GM13976 (cell line): ENCODE measurements around the gene ALG12.

Experiments used
- DNase-seq: peaks from one replicate; pipeline ENCODE4 v3.0.0; 2012; ENCODE audit warnings: low spot score
- in situ Hi-C: fragments of 300-500 bp; cut with MboI; formaldehyde crosslinking; loops from one replicate; pipeline ENCODE4 v1.12.0; 2022; ENCODE audit warnings: low sequenced_read_pairs, mixed read lengths, inconsistent platforms; ENCODE audit not compliant: unreplicated experiment
- TF ChIP-seq, protein P1 (sequence below): IDR thresholded peaks from 2 replicates; pipeline ENCODE4 v1.5.1; 2012; ENCODE audit warnings: borderline replicate concordance, mild to moderate bottlenecking; ENCODE audit not compliant: insufficient read depth; ENCODE audit errors: extremely low read depth, missing control alignments, control extremely low read depth

Gene ALG12

DNA sequence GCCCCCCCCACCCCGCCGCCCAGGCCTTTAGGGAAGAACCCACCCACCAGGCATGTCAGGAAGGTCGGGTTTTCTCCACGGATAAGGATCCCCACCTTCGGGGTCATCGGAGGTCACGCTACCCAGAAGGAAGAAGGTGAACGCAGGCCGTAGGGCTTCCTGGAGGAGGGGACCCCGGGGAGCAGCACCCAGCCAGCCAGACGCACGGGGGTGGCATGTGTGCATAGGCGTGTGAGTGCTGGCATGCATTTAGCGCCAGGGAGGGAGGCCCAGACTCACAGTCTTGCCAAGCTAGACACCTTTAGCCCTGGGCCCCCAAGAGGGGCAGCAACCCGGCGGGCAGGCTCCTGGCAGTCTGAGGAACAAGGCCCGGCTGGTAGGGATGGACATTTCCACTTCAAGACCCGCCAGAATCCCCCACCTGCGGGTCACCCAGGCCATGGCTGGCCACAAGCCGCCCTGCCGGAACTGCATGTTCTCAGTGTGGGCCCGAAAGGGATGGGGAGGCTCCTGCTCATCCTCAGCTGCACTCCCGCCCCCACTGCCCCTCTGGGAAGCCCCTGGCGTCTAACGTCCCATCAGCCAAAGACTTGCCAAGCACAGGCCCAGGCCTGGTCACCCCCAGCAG, 25.6 kb upstream of the ALG12 start:
- TF ChIP-seq, protein P1, sequence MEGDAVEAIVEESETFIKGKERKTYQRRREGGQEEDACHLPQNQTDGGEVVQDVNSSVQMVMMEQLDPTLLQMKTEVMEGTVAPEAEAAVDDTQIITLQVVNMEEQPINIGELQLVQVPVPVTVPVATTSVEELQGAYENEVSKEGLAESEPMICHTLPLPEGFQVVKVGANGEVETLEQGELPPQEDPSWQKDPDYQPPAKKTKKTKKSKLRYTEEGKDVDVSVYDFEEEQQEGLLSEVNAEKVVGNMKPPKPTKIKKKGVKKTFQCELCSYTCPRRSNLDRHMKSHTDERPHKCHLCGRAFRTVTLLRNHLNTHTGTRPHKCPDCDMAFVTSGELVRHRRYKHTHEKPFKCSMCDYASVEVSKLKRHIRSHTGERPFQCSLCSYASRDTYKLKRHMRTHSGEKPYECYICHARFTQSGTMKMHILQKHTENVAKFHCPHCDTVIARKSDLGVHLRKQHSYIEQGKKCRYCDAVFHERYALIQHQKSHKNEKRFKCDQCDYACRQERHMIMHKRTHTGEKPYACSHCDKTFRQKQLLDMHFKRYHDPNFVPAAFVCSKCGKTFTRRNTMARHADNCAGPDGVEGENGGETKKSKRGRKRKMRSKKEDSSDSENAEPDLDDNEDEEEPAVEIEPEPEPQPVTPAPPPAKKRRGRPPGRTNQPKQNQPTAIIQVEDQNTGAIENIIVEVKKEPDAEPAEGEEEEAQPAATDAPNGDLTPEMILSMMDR: no peak
- no peak for DNase-seq
- in situ Hi-C loops: no loop called here

DNA sequence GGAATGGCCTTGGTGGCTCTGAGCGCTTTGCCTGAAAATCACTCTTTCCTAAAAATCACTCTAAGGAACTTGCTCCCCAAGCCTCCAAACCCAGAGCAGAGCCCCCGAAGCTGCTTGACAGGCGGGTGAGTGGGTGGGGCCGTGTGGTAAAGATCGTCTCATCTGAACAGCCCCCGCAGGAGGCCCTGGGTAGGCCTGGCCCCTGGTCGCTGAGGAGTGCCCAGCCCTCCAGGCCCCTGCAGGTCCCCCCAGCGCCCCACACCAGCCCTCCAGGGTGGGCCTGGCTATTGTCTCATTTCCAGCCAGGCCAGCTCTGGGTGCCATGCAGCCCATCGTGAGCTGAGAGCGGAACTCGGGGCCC, 25.1 kb upstream of the ALG12 start:
- TF ChIP-seq, protein P1: no peak
- DNase-seq: no peak
- in situ Hi-C loops: no loop called here

DNA sequence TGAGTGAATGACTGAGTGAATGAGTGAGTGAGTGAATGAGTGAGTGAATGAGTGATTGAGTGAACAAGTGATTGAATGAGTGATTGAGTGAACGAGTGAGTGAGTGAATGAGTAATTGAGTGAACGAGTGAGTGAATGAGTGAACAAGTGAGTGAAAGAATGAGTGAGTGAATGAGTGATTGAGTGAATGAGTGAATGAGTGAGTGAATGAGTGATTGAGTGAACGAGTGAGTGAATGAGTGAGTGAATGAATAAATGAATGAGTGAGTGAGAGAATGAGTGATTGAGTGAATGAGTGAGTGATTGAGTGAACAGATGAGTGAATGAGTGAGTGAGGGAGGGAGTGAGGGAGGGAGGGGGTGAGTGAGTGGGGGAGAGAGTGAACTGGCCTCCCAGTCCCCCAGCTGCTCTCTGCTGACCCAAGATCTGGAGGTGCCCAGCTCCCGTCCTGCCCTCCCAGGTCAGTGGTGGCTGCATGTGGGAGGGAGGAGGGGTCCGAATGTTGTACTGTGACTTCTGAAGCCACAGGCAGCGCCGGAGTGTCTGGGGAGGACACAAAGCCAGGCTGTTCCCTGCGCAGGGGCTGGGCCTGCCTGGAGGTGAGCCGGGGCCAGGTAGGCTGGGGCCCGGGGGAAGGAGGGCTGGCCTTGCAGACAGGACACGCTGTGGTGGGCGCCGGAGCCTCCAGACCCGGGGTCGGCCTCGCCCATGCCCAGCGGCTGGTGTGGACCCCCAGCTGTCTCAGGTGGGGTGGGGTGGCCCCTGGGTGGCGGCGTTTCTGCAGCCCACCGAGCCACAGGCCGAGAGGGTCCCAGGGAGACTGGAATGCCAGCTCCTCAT, 24.5 kb upstream of the ALG12 start:
- TF ChIP-seq, protein P1: no peak
- no peak for DNase-seq
- in situ Hi-C loops: no loop called here

DNA sequence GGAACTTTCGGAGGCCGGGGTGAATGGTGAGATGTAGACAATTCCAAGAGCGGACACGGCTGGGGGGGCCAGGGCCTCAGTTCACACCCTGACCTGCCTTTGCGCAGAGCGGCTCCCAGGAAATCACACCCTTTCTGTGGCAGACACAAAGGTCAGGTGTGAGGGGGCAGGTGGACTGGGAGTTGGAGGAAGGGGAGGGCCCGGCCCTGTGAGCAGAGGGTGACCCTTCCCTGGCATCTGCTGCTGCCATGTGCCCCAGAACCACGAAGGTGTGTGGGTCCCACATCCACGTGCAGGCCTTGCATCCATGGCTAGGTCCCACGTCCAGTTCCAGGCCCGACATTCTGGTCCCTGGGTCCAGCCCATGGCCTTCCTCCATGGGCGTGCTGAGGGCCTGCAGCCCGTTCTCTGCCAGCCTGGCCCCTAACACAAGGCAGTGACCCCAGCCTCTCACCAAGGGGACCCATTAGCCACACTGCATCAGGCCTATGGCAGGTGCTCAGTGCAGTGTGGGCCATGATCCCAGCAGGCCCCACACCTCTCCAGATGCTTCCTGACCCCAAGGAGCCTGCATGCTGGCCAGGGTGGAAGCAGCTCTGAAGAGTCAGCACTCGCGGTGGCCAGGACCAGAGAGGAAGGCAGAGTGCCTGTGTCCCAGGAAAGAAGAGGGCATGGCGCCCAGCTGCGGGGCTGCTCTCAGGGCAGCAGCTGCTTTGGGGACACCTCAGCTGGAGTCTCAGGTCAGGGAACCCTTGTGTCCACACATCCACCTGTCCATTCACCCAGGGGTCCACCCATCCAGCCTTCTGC, 23.5 kb upstream of the ALG12 start:
- in situ Hi-C loops: no loop called here
- no peak for DNase-seq

DNA sequence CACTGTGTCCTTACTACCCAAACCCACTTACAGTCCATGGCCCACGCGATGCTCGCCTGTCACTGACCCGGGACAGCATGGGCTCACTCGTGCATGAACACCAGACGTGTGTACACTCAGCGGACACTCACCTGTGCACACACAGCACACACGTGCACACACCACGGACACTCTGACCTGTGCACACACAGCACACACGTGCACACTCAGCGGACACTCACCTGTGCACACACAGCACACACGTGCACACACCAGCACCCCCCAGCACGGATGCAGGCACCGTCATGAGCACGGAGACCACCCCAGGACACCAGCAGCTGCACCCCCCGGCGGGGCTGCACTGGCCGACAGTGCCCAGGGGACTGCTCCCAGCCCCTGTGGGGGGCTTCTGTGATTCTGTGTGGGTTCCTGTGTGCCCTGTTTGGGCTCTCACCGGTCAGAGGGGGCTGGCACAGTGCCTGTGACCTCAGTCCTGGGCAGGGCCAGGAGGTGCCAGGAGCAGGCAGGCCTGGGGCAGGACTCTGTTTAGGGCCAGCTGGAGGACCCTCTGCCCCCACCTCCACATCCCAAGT, 20.4 kb upstream of the ALG12 start:
- in situ Hi-C loops: no loop called here
- TF ChIP-seq, protein P1: no peak
- DNase-seq: no peak

More for the DNA sequence above, 23.5 kb upstream of the ALG12 start:
- TF ChIP-seq, protein P1: no peak
